ENCODE results near the gene AGBL4. TPM values are rescaled to one million over a fixed set of nuclear protein-coding genes. Genes with fewer than 3 reads are reported as not detected.

The AGBL4 gene
- total and polyA plus RNA-seq, 7 experiments from 2014 or later: 0.27 TPM; not detected in 6

DNA sequence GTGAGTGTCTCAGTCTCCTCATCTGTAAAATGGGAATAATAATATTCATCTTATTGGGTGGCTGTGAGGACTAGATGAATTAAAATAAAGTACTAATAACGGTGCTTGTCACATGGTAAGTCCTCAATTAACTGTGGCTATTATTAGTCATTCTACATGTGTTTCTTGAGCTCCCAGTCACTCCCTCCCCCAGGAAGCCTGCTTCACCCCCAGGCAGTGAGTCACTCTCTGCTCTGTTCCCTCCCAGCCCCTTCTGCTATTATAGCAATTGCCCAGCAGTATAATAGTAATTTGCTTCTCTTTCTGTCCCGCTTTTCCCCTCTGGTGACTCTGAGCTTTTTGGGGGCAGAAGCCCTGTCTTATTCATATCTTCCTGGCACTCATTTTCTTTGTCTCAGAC is 1349.1 kb downstream of the AGBL4 start:
- intact Hi-C loops (cut with micrococcal nuclease): loop anchor here in 1 of 2 donors (5.0 kb wide), 1 partner anchor 1673 kb away; no protein-coding TSS in a partner anchor
- no peaks in the 10 kb centered on the region for H3K9me3 Mint-ChIP-seq
- POLR2A ChIA-PET: no interaction called here
- H3K4me1 Mint-ChIP-seq: peaks cover 0 to 6% (median 0%) of the 10 kb centered on the region in 7 donors
- H3K4me1 ChIP-seq (ENCODE audit: control insufficient read depth in 2 of 2, insufficient read depth in 2 of 2, low read length in 2 of 2): no peaks in the 10 kb centered on the region
- H3K27ac Mint-ChIP-seq: no peak overlapping the region
- H3K27ac ChIP-seq (ENCODE audit: low read depth, low read length): no peak overlapping the region
- no peaks in the 10 kb centered on the region for H3K36me3 Mint-ChIP-seq
- CTCF ChIA-PET: interaction anchor here (0.7 kb wide), 1 partner anchor 36 kb away, joined by 3 read pairs; no protein-coding TSS in a partner anchor
- no peaks in the 10 kb centered on the region for H3K36me3 ChIP-seq (ENCODE audit: control insufficient read depth in 2 of 3, insufficient read depth in 3 of 3, low read length in 3 of 3)
- peaks cover 5 to 32% (median 19%) of the 10 kb centered on the region in 5 donors for H3K27me3 Mint-ChIP-seq
- DNase-seq (no peak), ATAC-seq (no peak)
- no peaks in the 10 kb centered on the region for H3K9me3 ChIP-seq (ENCODE audit: control insufficient read depth in 2 of 3, low read length in 3 of 3)
- H3K27me3 ChIP-seq (ENCODE audit: control insufficient read depth in 2 of 2, insufficient read depth in 2 of 2, low read length in 2 of 2): no peaks in the 10 kb centered on the region
- H3K4me3 ChIP-seq (ENCODE audit: low read length): no peak overlapping the region
- H3K4me3 Mint-ChIP-seq: no peak overlapping the region

DNA sequence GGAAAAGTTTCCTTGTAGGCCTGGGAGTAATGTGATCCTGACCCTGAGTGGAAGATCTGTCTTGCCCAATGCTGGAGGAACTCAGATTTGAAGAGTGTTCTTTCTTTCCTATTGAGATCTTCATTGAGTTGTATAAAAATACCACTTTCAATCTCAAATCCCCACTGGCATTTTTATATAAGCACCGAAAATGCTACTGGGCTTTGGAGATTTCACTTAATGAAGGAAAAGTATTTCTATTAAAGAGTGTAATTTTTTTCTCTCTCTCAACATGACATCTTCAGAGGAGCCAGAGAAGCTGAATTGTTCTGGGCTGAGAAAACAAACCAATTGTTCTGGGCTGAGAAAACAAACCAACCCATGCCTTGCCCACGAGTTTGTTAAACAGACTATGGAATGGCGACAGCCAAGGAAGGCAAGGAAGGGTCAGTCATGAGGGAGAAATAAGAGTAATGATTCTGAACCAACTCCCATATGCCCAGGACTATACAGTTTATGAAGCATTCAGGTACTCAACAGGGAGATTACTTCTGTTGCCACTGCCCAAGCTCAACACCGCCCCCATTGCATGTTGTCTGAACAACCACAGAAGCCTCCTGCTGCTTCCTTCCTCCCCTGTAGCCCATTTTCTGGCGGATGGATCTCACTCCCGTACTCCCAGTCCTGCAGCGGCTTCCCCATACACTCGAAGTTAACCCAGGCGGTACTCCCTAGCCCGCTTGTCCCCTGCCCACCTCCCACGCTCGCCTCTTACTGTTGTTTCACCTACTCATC is 1350.2 kb downstream of the AGBL4 start:
- no peaks in the 10 kb centered on the region for H3K9me3 ChIP-seq (ENCODE audit: control insufficient read depth in 2 of 3, low read length in 3 of 3)
- H3K27me3 Mint-ChIP-seq: peaks cover 11 to 41% (median 25%) of the 10 kb centered on the region in 5 donors
- POLR2A ChIA-PET: no interaction called here

GRCh38 chr1:48671578-48671977 is 1352.2 kb downstream of the AGBL4 start:
- H3K4me1 Mint-ChIP-seq: no peaks in the 10 kb centered on the region
- H3K9me3 Mint-ChIP-seq: no peaks in the 10 kb centered on the region
- intact Hi-C loops (cut with micrococcal nuclease): no loop called here
- H3K27ac Mint-ChIP-seq: no peak overlapping the region
- no peak overlapping the region for H3K27ac ChIP-seq (ENCODE audit: low read depth, low read length)
- DNase-seq: no peak
- no peak overlapping the region for H3K4me3 ChIP-seq (ENCODE audit: low read length)
- no peak overlapping the region for H3K4me3 Mint-ChIP-seq
- no peak for ATAC-seq
- H3K9me3 ChIP-seq (ENCODE audit: control insufficient read depth in 2 of 3, low read length in 3 of 3): no peaks in the 10 kb centered on the region
- no peaks in the 10 kb centered on the region for H3K36me3 ChIP-seq (ENCODE audit: control insufficient read depth in 2 of 3, insufficient read depth in 3 of 3, low read length in 3 of 3)
- H3K27me3 Mint-ChIP-seq: peaks cover 13 to 34% (median 25%) of the 10 kb centered on the region in 5 donors
- H3K36me3 Mint-ChIP-seq: no peaks in the 10 kb centered on the region
- POLR2A ChIA-PET: no interaction called here
- no peaks in the 10 kb centered on the region for H3K27me3 ChIP-seq (ENCODE audit: control insufficient read depth in 2 of 2, insufficient read depth in 2 of 2, low read length in 2 of 2)
- CTCF ChIA-PET: no interaction called here
- no peaks in the 10 kb centered on the region for H3K4me1 ChIP-seq (ENCODE audit: control insufficient read depth in 2 of 2, insufficient read depth in 2 of 2, low read length in 2 of 2)

More for the DNA sequence above, 1350.2 kb downstream of the AGBL4 start:
- Histone ChIP-seq H3K27ac (ENCODE audit: low read depth, low read length) (no peak overlapping the region), H3K36me3 (ENCODE audit: control insufficient read depth in 2 of 3, insufficient read depth in 3 of 3, low read length in 3 of 3) (no peaks in the 10 kb centered on the region), H3K27me3 (ENCODE audit: control insufficient read depth in 2 of 2, insufficient read depth in 2 of 2, low read length in 2 of 2) (no peaks in the 10 kb centered on the region), H3K4me3 (ENCODE audit: low read length) (no peak overlapping the region), H3K4me1 (ENCODE audit: control insufficient read depth in 2 of 2, insufficient read depth in 2 of 2, low read length in 2 of 2) (no peaks in the 10 kb centered on the region)
- ATAC-seq: no peak
- CTCF ChIA-PET: no interaction called here
- Mint-ChIP-seq H3K36me3 (no peaks in the 10 kb centered on the region), H3K4me1 (peaks cover 0 to 6% (median 0%) of the 10 kb centered on the region in 7 donors), H3K4me3 (no peak overlapping the region), H3K27ac (no peak overlapping the region), H3K9me3 (no peaks in the 10 kb centered on the region)
- intact Hi-C loops (cut with micrococcal nuclease): no loop called here
- DNase-seq: no peak

DNA sequence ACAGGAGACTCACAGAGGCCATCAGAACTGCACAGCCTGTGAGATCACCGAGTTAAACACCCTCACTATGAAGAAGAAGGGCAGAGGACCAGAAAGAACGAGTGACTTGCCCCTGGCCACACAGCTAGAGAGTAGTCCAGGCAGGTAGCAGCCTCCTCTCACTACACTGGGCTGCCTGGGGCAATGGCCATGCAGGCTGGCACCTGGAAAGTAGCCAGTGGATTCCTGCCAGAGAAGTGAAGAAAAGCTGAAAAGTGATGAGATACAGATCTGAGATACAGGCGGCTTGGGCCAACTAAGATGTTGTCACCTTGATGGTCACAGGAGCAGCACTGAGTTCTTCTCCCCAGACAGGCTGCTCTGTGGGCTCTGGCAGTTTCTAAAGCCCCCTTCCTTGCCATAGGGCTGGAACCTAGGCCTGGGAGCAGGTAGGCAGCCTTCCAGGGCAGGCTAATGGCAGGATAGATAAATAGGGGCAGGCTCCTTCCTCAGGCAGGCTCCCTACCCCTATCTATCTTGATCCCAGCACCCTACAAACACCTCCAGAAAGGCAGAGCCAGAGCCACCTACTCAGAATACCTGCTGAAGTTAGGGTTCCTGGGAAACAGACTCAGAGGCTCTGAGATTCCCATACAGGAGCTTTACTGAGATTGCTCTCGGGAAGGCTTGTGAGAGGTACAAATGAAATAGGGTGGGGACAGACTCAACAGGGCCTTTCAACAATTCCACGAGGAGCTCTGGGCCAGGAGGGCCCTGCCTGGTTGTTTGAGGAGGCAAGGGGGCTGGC is 1353.3 kb downstream of the AGBL4 start:
- Histone ChIP-seq H3K27ac (ENCODE audit: low read depth, low read length) (no peak overlapping the region), H3K9me3 (ENCODE audit: control insufficient read depth in 2 of 3, low read length in 3 of 3) (no peaks in the 10 kb centered on the region), H3K4me3 (ENCODE audit: low read length) (no peak overlapping the region), H3K36me3 (ENCODE audit: control insufficient read depth in 2 of 3, insufficient read depth in 3 of 3, low read length in 3 of 3) (no peaks in the 10 kb centered on the region), H3K4me1 (ENCODE audit: control insufficient read depth in 2 of 2, insufficient read depth in 2 of 2, low read length in 2 of 2) (no peaks in the 10 kb centered on the region), H3K27me3 (ENCODE audit: control insufficient read depth in 2 of 2, insufficient read depth in 2 of 2, low read length in 2 of 2) (no peaks in the 10 kb centered on the region)
- H3K4me3 Mint-ChIP-seq: no peak overlapping the region
- no peak overlapping the region for H3K27ac Mint-ChIP-seq
- DNase-seq (no peak), ATAC-seq (no peak)
- H3K9me3 Mint-ChIP-seq: no peaks in the 10 kb centered on the region
- intact Hi-C loops (cut with micrococcal nuclease): no loop called here
- CTCF ChIA-PET: no interaction called here
- H3K27me3 Mint-ChIP-seq: peaks cover 15 to 33% (median 26%) of the 10 kb centered on the region in 5 donors
- H3K4me1 Mint-ChIP-seq: no peaks in the 10 kb centered on the region
- POLR2A ChIA-PET: no interaction called here
- H3K36me3 Mint-ChIP-seq: no peaks in the 10 kb centered on the region

GRCh38 chr1:48668339-48668738 is 1355.4 kb downstream of the AGBL4 start:
- Mint-ChIP-seq H3K36me3 (no peaks in the 10 kb centered on the region), H3K4me3 (no peak overlapping the region), H3K4me1 (no peaks in the 10 kb centered on the region), H3K27ac (no peak overlapping the region), H3K27me3 (peaks cover 14 to 24% (median 16%) of the 10 kb centered on the region in 5 donors), H3K9me3 (no peaks in the 10 kb centered on the region)
- DNase-seq (no peak), ATAC-seq (no peak)
- intact Hi-C loops (cut with micrococcal nuclease): no loop called here
- ChIA-PET POLR2A (no interaction called here), CTCF (no interaction called here)
- Histone ChIP-seq H3K9me3 (ENCODE audit: control insufficient read depth in 2 of 3, low read length in 3 of 3) (no peaks in the 10 kb centered on the region), H3K36me3 (ENCODE audit: control insufficient read depth in 2 of 3, insufficient read depth in 3 of 3, low read length in 3 of 3) (no peaks in the 10 kb centered on the region), H3K4me3 (ENCODE audit: low read length) (no peak overlapping the region), H3K27me3 (ENCODE audit: control insufficient read depth in 2 of 2, insufficient read depth in 2 of 2, low read length in 2 of 2) (no peaks in the 10 kb centered on the region), H3K27ac (ENCODE audit: low read depth, low read length) (no peak overlapping the region), H3K4me1 (ENCODE audit: control insufficient read depth in 2 of 2, insufficient read depth in 2 of 2, low read length in 2 of 2) (no peaks in the 10 kb centered on the region)

GRCh38 chr1:48667782-48668181 is 1356.0 kb downstream of the AGBL4 start:
- Mint-ChIP-seq H3K4me1 (no peaks in the 10 kb centered on the region), H3K27ac (no peak overlapping the region), H3K4me3 (no peak overlapping the region), H3K27me3 (peaks cover 14 to 22% (median 17%) of the 10 kb centered on the region in 5 donors), H3K36me3 (no peaks in the 10 kb centered on the region), H3K9me3 (no peaks in the 10 kb centered on the region)
- no peak for DNase-seq
- intact Hi-C loops (cut with micrococcal nuclease): no loop called here
- ATAC-seq: no peak
- ChIA-PET CTCF (no interaction called here), POLR2A (no interaction called here)
- H3K4me1 ChIP-seq (ENCODE audit: control insufficient read depth in 2 of 2, insufficient read depth in 2 of 2, low read length in 2 of 2): no peaks in the 10 kb centered on the region
- H3K9me3 ChIP-seq (ENCODE audit: control insufficient read depth in 2 of 3, low read length in 3 of 3): no peaks in the 10 kb centered on the region
- no peaks in the 10 kb centered on the region for H3K36me3 ChIP-seq (ENCODE audit: control insufficient read depth in 2 of 3, insufficient read depth in 3 of 3, low read length in 3 of 3)
- H3K27ac ChIP-seq (ENCODE audit: low read depth, low read length): no peak overlapping the region
- no peaks in the 10 kb centered on the region for H3K27me3 ChIP-seq (ENCODE audit: control insufficient read depth in 2 of 2, insufficient read depth in 2 of 2, low read length in 2 of 2)
- H3K4me3 ChIP-seq (ENCODE audit: low read length): no peak overlapping the region

Measured in naive thymus-derived CD4-positive, alpha-beta T cell (primary cell).